Measurements from ENCODE around the gene USP21.
A peak's percentile ranks its signal among the peaks of the same experiment; 100 is the strongest.

The USP21 gene

DNA sequence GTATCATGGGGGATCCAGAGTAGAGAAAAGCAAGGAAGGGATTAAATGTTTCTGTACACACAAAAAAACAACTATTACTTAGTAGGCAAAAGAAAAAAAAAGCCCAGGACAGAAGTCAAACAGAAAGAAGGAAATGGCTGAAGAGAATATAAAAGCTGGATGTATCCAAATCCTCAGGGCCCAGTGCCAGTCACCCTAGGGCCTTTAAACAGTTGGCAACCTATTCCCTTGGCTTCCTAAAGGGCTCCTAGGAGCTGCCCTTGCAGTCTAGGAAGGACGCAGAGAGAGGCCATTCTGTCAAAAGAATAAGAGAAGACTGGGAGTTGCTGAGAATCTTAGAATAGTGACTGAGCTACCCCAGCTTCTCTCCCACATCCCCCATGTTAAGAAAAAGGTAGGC lies 13.0 kb downstream of the USP21 start:
- no peak for DNase-seq

DNA sequence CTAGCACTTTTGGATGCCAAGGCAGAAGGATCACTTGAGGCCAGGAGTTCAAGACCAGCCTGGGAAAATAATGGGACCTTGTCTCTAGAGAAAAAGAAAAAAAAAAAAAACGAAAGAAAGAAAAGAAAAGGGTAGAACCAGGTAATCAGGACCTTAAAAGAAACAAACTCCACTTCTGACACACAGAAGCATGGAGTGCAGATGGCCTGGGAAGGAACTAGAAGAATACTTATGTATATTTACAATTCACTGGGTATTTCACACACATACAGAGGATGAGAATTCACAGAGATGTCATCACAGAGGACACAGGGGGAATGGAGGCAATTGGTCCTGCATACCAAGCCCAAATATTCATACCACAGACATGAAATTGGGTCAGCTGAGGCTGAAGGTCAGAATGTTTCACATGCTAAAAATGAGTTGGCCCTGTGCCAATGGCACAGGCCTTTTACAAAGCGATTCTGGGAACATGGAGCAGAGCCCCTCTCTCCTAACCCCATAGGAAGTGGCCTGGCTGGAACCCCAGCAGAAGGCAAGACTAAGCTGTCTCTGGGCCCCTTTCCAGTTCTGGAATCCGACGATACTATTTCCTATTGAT lies 13.6 kb downstream of the USP21 start:
- no peak for DNase-seq

DNA sequence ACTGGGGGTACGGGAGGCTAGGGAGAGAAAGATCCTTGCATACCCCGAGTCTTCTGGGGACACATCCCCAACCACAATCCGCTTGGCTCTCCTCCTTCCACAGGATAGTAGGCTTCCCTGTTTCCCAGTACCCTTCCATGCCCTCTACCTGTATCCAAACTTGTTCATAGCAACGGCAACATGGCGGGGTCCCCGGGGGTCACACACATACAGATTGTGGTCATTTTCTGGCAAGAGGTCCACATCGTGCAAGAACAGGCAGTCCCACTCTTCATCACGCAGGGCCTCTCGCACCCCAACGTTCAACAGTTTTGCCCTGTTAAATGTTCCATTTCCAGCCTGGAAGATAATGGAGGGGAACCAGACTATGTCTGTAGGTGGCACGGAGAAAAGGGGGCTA lies 14.4 kb downstream of the USP21 start:
- DNase-seq = no peak

DNA sequence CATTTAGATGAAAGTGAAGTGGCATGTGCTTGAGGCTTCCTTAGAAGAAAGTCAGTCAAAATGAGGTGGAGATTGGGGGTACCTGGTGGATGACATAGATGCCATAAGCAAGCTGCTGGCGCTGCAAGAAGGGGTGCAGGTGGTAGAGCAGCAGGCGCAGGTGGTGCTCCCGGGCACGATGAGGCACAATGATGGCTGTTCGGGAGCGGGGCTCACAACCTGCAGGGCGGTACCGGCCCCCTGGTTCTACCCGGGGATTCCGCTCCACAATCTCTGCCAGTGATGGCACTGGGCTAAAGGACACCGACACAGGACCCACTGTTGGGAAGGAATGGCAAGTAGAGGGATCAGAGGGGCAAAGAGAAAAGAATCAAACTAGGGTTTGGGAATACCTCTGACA lies 15.6 kb downstream of the USP21 start:
- no peak for DNase-seq

DNA sequence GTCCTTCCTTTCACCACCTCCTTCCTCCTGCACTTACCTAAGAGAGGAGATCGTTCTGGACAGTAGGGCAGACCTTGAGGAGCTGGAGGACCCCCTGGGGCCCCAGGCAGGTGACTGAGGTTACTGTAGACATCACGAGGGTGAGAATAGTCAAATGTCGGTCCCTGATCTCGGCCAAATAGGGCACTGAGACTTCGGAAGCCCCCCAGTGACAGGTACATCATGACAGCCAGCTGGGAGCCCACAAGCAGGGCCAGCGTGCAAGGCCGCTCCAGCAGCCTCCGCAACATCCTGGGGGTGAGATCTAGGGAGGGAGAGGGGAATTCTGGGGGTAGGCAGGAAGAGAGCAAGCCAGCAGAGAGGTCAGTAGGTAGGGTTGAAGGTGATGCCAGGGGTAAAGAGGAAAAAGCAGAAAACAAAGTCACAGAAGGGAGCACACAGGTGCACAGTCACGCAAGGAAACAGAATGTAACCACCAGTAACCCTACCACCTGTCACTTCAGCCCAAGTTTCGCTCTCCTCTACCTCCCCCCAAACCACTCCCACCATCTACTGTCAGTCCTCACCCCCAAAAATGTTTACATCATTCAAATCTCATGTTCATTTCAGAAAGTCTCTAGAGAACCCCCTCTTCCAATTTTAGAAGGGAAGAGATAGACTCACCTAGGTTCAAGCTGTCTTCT lies 16.6 kb downstream of the USP21 start:
- no peak for DNase-seq

DNA sequence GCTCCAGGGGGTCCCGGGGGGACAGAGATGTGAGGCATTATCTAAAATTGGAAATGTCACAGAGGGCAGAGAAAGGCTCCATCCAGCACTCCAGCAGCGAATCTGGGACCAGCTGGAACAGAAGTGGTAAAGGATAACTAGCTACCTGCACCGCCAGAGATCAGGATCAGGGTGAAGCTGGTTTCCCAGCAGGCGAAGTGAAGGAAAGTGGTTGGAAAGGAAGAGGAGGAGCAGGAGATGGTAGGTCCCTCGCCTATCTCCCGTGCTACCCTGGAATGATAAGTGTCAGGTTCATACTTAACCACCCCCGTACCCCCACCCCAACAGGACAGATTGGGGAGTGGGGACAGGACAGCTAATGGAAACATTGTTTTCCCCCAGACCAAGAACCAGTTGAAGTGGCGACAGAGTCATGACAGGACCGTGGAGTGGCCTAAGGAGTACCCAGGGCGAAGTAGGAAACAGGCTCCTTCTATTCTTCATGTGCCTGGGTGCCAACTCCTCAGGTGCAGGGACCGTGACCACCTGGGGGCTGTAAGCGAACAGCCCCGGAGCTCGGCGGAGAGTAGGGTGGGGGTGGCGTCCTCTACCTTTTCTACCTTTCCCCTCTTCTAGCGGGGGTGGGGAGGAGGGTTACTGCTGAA lies 17.3 kb downstream of the USP21 start:
- DNase-seq = no peak

DNA sequence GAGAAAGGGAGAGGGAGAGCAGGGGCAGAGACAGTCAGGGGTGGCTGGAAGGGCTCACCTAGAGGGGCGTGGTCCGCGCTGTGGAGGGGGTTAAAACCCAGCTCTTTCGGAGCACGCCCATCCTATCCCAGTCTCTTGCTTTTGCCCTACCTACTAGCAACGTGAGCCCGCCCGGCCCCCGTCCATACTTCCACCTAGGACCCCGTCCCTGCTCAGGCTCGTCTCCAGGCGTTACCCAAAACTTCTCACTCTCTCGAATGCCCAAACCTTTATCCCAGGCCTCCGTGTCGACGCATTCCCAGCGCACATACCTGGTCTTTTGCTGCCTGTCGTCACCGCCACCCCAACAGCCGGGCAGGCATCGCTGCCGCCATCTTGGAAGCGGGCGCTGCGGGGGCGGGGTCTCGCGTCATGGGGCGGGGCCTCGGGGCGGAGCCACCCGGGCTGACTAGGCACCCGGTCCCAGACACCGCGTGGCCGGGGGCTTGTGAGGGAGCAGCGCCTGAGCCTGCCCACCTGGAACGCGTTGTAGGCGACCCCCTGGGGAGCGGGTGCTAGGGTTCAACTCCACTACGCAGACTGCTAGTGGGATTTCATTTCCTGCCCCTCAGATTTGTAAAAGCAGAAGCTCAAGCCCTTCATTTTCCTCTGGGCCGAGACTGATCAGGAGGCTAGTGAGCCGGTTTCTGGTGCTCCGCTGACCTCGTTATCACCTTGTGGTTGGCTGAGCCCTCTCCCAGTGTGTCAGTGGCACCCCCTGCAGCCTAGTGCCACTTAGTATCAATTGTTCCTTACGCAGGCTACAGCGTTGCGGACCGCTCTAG lies 18.0 kb downstream of the USP21 start, which contains the start of gene B4GALT3:
TSS of gene B4GALT3 (minus strand) at position 396 of the 824 bp plus-strand sequence. CDS start 1,447 bp downstream, outside the sequence.
- peak; percentile 66 for DNase-seq

DNA sequence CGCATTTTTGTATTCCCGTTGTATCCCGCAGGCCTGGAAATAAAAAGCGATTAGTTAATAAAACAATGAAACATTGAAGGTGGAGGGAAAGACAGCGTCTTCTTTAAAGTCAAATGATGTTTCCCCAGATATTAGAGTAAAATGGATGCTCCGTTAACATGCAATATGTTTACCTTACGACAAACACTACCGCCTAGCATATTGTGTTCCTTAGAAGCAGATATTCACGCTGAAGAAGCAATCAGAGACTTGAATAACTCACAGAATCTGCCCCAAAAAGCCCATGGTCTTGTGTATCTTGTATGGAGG lies 18.6 kb downstream of the USP21 start:
- DNase-seq = no peak

DNA sequence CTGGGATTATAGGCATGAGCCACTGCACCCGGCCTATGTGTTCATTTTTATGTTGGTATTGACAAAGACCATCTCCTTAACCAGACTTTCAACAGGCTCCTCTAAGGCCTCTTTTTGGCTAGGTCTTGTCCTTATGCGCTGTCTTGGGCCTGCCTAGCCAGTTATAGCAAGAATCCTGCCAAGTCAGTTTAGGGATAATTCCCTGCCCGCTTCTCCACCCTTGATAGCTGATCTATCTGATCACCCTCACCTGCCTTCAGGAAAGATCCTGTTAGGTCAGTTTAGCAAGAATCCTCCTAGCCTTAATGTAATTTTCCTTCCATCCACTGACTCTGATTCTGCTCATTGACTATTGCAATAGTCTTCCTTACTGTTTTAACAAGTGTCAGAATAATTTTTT lies 20.4 kb downstream of the USP21 start:
- no peak for DNase-seq

DNA sequence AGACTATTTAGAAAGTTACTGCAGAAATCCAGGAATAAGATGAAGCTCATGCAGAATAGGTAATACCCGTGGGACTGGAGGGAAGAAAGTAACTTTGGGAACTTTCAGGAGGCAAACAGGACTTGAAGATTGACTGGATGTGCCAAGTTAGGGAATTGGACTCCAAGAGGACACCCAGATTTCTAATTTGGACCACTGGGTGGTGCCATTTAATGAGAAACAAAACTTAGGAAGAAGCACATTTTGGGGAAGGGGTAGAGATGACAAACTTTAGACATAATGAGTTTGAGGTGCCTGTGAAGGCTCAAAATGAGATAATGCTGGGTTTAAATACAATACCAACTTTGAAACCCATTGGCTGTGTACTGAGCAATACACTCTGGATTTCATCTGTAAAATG lies 21.3 kb downstream of the USP21 start:
- no peak for DNase-seq

DNA sequence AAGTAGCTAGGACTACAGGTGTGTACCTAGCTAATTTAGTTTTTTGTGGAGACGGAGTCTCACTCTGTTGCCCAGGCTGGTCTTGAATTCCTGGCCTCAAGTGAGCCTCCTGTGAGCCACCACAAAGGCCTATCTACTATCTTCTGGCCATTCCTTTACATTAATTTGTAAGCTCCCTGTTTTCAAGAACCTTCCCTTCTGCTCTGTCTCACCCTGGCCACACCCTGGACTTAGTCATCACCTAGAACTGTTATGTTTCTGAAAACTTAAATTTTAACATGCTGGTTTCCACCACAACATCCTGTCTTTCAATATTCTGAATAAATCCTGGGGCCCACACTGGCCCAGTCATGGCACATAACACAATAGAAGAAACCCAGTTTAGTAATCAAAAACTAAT lies 22.9 kb downstream of the USP21 start:
- DNase-seq = no peak

DNA sequence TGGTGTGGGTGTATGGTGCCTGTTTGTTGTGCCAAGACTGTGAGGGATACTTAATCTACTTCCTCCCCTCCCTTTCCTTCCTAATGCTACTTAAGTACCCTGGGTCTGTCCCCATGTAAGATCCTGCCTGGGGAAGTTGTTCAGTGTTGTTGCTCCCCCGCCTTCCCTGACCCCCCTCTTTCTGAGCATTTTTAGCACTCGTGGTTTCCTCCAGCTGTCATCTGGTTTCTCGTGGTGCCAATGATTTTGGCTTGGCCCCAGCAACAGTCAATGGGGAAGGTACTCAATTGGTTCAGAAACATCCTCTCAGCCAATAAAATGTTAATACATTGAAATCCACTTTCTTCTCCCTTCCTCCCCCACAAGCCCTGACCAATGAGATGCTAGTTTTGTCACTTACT lies 26.0 kb downstream of the USP21 start:
- no peak for DNase-seq

DNA sequence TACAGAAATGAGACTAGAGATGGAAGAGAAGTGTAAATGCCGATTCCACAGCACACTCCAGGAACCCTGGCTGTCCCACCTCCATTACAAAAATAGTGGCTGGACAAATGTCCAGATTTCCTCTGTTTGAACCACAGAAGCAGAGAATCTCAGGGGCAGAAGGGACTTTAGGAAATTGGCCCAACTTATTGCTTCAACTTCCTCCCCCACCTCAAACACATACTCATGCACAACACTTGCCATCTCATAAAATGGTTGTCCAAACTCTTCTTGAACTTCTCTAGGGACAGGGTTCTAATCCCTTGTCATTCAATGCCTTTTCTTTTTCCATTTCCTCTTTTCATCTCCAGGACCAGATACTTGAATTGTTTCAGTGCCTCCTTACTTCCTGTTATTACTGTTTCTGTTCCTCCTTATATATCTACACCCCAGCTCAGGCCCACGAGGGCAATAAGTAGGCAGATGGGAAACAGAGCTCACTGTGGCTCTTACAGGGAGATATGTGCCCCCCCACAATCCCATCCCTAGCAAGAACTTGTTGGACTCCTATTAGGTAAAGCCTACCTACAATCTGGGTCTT lies 26.5 kb downstream of the USP21 start:
- DNase-seq = no peak

DNA sequence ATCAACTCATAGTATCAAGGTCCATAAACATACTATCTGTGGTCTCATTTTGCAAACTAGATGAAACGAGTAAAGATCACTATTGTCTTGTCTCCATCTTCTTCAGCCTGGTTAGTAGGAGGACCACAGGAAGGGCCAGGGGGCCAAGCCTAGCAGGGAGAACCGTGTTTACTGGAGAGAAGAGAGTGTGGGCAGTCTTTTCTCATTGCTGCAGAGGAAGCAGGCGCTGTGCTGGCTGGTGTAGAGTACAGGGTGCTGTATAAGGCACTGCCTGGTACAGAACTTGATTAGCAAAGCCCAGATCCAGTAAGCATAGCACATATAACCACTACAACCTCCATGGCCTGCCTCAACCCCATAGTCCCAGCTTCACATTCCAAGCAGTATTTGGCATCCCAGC lies 28.0 kb downstream of the USP21 start:
- DNase-seq = no peak

DNA sequence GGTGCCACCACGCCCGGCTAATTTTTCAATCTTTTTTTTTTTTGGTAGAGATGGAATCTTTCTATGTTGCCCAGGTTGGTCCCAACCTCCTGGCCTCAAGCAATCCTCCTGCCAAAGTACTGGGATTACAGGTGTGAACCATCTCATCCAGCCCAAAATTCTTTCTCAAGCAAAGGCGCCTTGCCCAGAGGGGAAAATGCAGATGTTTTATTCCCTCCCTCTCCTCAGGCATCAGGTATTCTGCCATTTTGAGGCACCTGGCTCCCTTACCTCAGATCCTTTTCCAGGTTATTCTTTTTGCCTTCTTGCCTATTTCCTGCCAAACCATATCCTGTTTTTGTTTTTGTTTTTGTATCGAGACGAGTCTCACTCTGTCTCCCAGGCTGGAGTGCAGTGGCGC lies 29.1 kb downstream of the USP21 start:
- no peak for DNase-seq

DNA sequence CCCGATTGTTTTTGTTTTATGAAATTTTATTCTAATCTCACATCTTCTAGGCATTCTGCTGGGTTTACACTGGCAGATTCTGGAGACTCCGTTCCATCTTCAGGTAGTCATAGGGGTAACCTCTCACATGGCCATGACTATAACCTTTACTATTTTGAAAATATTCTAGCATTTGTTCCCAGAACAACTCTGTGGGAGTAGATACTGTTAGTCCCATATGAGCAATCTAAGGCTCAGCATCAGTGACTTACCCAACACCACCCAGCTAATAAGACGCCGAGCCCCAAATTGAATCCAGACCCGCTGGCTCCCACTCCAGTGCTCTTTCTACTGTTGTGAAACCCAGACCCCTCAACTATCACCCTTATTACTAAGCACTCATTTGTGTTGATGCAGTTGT lies 29.7 kb downstream of the USP21 start:
- no peak for DNase-seq

DNA sequence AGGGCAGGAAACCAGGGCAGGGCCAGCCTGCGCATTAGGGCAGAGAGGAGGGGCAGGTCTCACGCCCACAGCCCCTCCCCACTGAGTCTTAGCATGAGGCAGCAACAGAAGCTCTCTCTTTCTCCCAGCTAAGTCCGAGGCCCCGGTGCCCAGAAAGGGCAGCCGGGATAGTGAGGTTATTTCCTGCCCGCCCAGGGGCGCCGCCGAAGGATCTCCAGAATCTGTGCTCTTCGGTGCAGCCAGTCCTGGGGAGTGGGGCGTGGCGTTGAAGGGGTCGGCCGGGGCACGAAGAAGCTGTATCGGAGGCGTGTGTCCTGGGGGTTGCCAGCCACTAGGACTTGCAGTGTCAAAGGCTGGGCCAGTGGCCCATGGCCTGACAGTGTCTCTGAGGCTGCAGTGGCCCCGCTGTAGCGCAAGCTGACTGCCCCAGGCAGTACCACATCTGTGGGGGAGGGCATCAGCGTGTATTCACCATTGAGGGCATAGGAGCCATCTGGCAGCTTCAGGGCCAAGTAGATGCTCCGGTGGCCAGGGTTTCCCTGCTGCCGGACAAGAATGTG lies 31.7 kb downstream of the USP21 start:
- DNase-seq = no peak

DNA sequence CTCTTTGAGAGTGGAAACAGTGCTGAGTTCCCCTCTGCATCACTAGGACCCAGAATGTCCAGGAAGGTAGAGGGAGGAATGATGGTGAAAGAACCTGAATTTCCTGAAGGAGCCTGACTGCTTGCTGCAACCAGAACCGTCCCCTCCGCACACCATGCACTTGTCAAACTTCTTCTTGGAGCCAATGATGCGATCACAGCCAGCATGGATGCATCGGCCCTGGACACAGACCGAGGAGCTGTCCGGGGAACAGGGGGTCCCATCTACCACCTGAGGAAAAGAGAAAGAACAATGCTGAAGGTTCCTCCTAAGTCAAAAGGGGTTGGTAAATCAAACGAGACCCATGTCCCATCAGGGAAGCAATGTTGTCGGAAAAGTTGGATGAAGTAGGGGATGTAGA lies 32.7 kb downstream of the USP21 start:
- DNase-seq = no peak

DNA sequence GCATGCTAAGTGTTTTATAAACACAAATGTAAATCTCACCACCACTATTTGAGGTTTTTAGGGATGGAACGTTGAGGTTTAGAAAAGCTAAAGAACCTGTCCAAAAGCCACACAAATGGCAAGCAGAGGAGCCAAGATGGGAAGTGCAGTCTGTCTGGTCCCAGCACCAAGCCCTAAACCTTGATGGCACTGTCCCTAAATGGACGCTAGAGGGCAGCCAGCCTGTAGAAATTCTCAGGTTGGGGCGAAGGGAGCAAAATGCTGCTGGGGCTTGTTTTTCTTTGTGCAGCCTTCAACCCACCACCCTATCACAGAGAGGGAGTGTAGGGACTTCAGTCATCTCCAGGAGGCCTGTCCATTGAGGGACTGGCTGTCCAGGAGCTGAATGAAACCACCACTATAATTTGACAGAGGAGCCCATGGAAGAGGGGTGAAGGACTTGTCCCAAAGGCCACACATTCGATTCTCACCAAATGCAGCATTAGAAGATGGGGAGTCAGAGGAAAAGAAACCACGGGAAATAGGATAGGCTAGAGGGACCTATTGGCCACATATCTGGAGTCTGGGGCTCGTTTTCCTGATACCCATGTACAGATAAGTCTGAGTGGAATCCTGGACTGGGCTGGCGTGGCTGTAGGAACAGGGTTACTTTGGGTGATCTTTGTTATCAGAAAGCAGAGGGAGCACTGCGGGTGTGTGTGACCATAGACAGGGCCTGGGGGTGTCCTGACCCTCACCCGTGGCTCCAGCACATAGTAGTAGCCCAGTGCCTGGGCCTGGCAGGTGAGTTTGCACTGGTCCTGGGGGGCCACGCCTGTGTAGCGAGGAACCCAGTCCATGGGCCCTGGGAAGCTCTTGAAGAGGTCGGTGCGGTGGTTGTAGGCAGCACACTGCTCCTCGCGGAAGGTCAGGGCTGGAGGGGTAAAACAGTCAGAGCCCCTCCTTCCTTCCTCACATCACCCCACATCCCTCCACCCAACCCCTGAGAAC lies 33.5 kb downstream of the USP21 start:
- DNase-seq = peak; percentile 59

DNA sequence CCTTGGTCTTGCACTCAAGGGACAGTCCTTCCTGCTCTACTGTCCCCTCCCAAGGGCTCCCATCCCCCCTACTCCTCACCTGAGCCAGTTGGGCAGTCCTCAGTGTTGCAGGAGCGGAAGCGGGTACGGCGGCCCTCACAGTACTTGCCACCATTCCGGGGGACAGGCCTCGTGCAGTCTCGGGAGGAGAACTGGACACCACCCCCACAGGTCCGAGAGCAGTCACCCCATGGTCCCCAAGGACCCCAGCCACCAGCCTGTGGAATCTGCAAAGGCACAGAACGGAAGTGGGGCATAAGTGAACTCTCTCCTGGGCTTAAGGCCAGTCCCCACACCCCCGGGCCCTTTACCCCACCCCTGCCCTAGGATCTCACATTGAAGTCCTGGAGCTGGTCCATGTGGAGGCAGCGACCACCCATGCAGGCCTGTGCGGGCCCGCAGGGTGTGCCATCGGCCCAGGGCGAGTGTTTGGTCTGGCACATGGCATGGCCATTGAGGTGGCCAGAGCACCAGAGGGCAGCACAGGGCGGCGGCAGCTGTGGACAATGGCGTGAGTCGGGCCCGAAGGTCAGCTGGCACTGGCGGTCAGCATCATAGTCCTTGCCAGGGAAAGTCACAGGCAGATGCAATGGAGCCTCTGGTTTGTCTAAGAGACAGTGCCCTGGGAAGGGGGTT lies 34.4 kb downstream of the USP21 start:
- DNase-seq = no peak

DNA sequence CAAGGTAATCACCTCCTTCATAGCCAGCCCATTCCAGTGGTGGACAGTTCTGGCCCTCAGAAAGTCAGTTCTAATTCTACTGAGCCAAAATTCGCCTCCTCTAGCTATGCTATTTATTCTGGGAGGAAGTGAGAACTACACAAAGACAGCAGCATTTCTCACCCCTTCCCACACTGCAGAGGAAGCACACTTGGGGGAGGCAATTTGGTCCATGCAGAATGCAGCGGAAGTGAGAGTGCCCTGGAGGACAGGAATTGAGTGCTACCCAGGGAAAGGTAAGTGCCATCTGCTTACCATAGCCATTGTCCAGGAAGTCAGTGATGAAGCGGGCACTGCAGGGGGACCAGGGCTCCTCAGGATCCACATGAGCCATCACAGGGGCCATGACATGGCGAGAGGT lies 35.9 kb downstream of the USP21 start:
- DNase-seq = no peak
